Adrenal gland (tissue), 5 donors: ENCODE results near the gene FAM153A.
"Not testable (repeated sequence)": the region's sequence is repeated elsewhere in the genome, so short reads cannot be mapped to it uniquely, and the experiment has no call there.

Experiments used
- CTCF ChIP-seq, 6 experiments: fragments of 450-650 bp in 4 of 6; fragments of 200-600 bp in 2 of 6; sonication (generic) in 1 of 6; IDR thresholded peaks; 1 replicate in 5 of 6; 2 replicates in 1 of 6; pipeline versions ENCODE4 v1.5.1 to v1.8.0; 2016 to 2021; ENCODE audit warnings: antibody characterized with exemption in 6 of 6, mild to moderate bottlenecking in 2 of 6, moderate library complexity in 1 of 6
- POLR2A ChIP-seq, 2 donors: fragments of 450-650 bp; IDR thresholded peaks; one replicate each; pipeline ENCODE4 v1.6.1; 2017; ENCODE audit warnings: antibody characterized with exemption in 2 of 2, mild to moderate bottlenecking in 2 of 2, moderate library complexity in 1 of 2
- donor health status: DM: no; HTN: no; CAD: no.

GRCh38 chr5:177782792-177783633, at the start of gene FAM153A:
- TF ChIP-seq CTCF, POLR2A (IDR thresholded peaks at IDR 0.05): not testable (repeated sequence)
